ENCODE results near the gene UBXN4.
"Not testable (repeated sequence)": the region's sequence is repeated elsewhere in the genome, so short reads cannot be mapped to it uniquely, and the experiment has no call there.

The UBXN4 gene

DNA sequence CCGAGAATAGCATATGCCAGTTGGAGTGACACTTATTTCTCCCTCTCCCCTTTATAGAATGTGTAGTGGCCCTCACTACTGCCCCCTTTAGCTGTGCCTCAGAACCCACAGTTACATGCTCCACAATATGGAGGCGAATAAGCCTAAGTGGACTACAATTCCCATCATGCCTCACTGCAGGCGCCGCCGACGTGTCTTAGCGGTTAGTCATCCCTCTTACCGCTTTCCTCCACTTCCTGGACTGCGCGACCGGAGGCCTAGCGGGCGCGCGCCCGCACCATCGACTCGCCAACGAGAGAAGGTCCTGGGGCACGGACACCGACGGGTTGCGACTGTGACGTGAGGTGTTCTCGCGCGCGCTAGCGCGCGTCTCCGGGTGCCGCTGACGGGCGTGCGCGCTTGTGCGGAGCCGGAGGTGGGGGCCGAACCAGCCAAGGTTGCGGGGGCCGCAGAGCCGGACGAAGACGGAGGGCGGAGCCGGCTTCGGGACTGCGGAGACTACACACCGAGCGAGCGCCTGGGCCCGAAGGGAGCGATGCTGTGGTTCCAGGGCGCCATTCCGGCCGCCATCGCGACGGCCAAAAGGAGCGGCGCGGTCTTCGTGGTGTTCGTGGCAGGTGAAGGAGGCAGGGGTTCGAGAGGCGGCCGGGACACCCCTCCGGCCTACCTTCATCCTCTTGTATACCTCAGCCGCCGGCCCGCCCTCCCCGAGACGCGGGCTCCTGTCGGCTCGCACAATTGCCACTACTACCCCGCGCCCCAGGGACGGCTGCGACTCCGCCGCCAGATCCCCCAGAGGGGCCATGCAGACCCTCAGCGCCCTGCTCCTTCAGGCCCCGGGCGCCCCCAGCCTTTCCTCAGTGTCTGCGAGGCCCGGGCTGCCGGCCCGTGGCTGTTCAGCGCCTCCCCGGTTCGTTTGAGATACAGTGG lies at the start of gene UBXN4:
Gene UBXN4 (plus strand): TSS at position 461 of the 930 bp plus-strand sequence. CDS start 75 bp downstream, at position 536.
- peak; percentile 97 for DNase-seq

GRCh38 chr2:135694711-135695110 lies 46.9 kb upstream of the UBXN4 start:
- no peak for DNase-seq

- DNase-seq, result no peak
Observed at GRCh38 chr2:135698838-135699237, 42.8 kb upstream of the UBXN4 start.

DNA sequence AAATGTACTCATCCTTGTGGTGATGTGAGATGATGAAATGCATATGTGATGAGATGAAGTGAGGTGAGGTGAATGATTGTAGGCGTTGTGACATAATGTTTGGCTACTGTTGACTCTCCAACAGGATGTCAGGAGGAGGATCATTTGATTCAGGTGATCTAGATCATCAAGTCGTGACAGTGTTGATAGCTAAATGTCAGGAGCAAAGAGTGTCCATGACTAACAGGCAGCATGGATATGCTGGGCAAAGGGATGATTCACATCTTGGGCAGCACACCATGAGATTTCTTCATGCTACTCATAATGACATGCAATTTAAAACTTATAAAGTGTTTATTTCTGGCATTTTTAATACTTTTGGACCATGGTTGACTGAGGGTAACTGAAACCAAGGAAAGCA lies 40.2 kb upstream of the UBXN4 start:
- no peak for DNase-seq

DNA sequence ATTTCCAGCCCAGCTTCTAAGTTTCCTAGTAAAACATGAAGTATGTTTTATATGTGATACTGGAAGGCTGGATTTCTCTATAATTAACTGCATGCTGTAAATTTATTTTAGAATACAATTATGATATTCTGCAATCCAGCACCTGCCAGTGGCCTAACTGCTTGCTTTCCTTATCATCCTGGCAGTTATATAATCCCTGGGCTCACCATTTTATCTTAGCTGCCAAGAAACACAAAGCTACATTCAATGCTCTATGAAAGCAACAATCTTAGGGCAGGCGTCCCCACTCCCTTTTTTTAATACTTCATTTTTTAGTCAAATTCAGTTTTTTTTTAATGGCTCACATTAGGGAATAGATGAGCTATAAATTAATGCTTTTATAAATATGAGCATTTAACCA lies 38.4 kb upstream of the UBXN4 start:
- no peak for DNase-seq

GRCh38 chr2:135704075-135704474 lies 37.6 kb upstream of the UBXN4 start:
- DNase-seq, result not testable (repeated sequence)

GRCh38 chr2:135708159-135708558 lies 33.5 kb upstream of the UBXN4 start:
- no peak for DNase-seq

GRCh38 chr2:135709992-135710391 lies 31.7 kb upstream of the UBXN4 start:
- peak; percentile 29 for DNase-seq

DNA sequence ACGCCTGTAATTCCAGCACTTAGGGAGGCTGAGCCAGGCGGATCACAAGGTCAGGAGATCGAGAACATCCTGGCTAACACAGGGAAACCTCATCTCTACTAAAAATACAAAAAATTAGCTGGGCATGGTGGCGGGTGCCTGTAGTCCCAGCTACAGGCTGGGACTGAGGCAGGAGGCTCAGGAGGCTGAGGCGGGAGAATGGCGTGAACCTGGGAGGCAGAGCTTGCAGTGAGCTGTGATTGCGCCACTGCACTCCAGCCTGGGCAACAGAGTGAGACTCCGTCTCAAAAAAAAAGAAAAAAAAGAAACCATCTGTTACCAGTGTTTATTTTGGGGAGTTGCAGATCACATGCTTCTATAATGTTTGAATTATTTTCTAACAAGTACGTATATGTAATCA lies 26.6 kb upstream of the UBXN4 start:
- DNase-seq, result not testable (repeated sequence)

GRCh38 chr2:135728064-135728743 lies 13.5 kb upstream of the UBXN4 start:
- DNase-seq, result no peak

GRCh38 chr2:135732561-135732960 lies 9.1 kb upstream of the UBXN4 start:
- DNase-seq, result no peak

- DNase-seq, result no peak
Observed at GRCh38 chr2:135733045-135733444, 8.6 kb upstream of the UBXN4 start.

GRCh38 chr2:135736546-135736945 lies 5.1 kb upstream of the UBXN4 start:
- no peak for DNase-seq

DNA sequence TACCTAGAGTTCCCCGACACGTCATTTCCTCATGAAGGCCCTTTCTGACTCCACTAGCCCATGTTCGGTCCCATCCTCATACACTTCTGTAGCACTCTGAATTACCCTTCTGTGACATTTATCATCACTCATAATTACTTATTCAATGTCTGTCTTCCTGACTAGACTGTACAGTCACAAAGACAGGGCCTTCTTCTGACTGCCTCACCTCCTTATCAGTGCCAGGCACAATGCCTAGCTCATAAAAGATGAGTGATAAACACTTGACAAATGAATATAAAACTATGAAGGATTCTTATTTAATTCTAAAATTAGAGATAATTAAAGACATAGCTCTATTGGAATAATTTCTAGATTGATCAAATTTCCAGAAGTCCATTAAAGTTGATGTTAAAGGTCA lies 1.4 kb upstream of the UBXN4 start:
- DNase-seq, result no peak

- DNase-seq, result no peak
Observed at GRCh38 chr2:135741043-135741394, 636 bp upstream of the UBXN4 start.

DNA sequence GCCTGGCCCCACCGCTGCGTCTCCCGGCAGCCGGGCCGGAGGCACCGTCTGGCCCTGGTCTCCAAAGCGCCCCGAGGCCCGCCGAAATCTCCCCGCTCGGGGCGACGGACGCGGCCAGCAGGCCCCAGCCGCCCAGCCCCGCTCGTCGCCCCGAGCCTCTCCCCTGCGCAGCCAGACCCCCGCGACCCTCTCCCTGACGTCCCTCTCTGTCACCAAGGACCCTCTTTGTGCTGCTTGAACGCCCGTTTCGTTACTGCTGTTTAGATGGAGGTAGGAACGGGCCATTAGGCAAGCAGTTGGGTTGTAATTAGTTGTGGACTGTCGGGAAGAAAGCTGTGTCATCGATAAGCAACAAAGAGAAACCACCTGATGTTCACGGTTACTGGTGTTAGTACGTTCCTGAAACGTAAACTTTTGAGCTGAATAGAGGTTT lies 686 bp downstream of the UBXN4 start:
- DNase-seq, result no peak

- no peak for DNase-seq
Observed at GRCh38 chr2:135743860-135744259, 2.2 kb downstream of the UBXN4 start.

DNA sequence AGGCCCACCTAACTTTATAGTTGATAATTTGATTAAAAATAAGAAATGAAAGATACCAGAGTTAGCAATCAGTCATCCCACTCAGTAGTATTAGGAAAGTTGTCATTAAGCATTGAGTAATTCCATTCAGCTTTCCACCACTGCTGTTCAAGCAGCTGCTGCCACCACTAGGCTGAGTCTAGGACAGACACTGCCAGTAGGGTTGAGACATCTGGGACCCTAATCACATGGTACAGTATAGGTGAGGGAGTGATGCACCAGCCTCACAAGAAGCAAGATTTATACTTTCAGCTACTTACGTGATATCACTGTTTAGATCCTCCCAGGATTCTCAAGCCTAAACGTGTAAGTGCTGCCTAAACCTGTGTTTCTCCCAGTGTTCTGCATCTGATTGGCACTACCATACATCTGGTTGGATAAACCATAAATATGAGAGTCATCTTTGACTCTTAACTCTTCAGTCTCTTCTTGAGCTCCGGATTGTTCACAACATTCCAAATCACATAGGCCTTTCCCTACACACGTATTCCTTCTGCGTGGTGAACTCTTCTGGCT lies 3.2 kb downstream of the UBXN4 start:
- DNase-seq, result peak; percentile 12

GRCh38 chr2:135745545-135745944 lies 3.9 kb downstream of the UBXN4 start:
- no peak for DNase-seq

DNA sequence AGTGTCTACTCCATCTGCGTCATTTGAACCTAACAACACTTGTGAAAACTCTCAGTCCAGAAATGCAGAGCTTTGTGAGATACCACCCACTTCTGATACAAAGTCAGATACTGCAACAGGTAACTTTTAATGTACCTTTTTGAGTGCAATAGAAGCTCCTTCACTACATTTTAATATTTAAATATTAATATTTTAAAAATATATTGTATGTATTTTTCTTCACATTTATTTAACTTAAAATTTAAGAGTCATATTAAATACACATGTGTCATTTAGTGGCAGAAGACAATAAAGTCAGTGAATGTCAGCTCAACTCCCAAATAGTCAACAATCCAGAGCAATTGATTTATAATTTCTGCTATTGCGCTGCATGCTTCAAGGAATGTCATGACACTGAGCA lies 13.9 kb downstream of the UBXN4 start:
- DNase-seq, result no peak

DNA sequence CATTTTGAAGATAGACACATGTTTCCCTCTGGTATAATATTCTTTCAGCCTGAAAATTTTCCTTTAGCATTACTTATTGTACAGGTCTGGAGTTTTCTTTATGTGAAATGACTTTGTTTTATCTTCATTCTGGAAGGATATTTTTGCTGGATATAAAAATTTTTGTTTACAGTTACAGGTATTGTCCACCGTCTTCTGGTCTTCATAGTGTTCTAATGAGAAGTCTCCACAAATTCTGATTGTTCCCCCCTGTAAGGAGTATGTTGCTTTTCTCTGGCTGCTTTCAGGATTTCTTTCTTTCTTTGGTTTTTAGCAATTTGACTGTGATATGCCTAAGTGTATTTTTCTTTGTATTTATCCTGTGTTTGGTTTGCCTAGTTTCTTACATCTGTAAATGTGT lies 15.0 kb downstream of the UBXN4 start:
- no peak for DNase-seq

- DNase-seq, result no peak
Observed at GRCh38 chr2:135762022-135762421, 20.4 kb downstream of the UBXN4 start.

- DNase-seq, result no peak
Observed at GRCh38 chr2:135762530-135762929, 20.9 kb downstream of the UBXN4 start.

DNA sequence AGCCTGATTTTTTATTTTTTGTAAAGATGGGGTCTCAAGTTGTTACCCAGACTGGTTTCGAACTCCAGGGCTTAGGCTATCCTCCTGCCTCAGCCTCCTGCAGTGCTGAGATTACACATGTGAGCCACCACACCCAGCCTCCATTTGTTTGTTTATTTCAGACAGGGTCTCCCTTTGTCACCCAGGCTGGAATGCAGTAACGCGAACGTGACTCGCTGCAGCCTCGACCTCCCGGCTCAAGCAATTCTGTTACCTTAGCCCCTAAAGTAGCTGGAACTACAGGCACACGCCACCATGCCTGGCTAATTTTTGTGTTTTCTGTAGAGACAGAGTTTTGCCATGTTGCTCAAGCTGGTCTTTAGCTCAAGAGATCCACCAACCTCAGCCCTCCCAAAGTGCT lies 27.2 kb downstream of the UBXN4 start:
- DNase-seq, result no peak

Measured in NK-92 treated with Interleukin-12 subunit alpha and Interleukin-12 subunit beta, amount 100 ng/mL, for 24 hours (cell line).